ENCODE measurements around the gene TLE4.

The TLE4 gene

DNA sequence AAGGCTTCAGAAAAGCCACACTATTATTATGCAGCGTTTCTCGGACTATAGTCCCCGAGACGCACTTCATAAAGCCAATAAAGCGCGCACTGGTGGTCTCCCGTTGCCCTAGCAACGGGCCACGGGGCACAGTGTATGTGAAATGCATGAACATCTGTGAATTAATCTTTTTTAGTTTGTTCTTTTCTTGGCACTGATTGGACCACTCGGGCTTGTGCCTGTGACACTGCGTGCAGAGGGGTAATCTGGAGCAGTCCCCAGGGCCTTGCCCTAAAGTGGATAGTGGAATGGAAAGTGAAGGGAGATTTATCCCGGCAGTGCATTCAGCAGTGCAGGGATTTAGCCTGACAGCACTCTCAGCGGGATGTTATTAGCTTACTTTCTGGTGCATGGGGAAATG, 92.1 kb downstream of the TLE4 start:
- no peak for DNase-seq (ENCODE audit: low read depth, low spot score)

DNA sequence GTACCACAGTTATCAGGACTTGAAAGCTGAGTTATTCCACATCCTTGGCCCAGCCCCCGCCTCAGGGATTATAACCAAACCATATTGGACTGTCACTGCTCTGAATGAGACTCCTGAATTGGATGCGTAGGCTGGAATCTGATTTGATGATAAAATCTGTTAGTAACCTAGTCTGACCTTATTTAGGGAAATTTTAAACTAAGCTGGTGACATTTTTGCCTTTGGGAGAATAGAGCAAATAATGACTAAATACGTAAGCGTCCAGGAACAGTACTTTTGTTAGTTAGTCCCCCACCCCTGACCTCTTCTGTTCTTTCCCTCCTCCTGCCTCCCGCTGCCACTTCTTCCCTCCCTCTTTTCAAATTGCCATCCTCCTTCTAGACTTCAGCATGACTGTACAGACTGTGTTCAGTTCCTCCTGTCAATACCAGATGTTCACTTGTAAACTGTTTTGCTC, 92.6 kb downstream of the TLE4 start:
- no peak for DNase-seq (ENCODE audit: low read depth, low spot score)

DNA sequence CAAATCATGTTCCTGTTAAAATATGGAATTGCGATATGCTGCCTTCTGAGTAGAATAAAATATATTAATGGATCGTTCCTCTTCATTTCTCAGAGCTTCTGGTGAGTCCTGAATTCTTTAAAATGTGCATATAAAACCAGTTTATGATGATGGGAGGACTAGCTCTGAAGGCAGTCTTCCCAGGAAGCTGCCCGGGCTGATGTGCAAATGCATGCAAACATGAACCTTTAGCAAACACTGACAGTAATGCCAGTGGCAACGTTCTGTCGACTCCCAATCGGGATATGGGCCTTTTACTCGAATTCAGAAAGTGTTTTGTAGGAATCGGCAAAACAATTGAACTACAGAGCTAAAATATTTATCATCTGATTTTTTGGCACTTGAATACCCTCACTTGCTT, 93.6 kb downstream of the TLE4 start:
- DNase-seq (ENCODE audit: low read depth, low spot score): no peak

DNA sequence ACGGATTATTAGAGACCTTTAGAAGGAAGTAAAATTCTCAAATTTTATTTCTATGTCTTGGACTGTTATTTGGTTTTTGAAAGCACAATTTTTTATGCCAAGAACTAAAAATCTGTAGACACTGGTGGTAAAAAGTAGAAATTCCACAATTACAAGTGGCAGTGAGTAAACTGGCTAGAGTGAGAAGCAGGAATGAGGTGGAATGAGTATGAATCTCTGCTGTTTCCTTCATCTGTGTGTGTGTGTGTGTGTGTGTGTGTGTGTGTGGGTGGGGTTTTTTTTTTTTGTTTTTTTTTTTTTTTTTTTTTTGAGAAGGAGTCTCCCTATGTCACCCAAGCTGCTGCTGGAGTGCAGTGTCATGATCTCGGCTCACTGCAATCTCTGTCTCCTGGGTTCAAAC, 94.2 kb downstream of the TLE4 start:
- DNase-seq (ENCODE audit: low read depth, low spot score): no peak

DNA sequence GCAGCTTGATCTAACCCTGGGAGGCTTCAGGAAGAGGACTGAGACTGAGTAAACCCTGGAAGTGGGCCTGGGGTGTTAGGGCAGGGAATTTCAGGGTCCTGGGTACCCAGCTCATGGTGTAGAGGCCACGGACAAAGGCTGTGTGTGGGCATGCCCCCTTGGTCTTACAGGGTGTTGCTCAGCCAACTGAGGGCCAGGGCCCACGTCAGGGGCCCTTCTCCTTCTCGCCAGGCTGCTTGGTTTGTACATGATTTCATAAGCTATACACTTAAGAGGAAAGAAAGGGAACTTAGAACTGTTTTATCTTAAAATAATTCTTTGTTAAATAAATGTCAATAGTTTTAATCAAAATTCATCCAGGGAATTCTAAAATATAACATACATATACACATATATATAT, 95.4 kb downstream of the TLE4 start:
- DNase-seq (ENCODE audit: low read depth, low spot score): no peak

DNA sequence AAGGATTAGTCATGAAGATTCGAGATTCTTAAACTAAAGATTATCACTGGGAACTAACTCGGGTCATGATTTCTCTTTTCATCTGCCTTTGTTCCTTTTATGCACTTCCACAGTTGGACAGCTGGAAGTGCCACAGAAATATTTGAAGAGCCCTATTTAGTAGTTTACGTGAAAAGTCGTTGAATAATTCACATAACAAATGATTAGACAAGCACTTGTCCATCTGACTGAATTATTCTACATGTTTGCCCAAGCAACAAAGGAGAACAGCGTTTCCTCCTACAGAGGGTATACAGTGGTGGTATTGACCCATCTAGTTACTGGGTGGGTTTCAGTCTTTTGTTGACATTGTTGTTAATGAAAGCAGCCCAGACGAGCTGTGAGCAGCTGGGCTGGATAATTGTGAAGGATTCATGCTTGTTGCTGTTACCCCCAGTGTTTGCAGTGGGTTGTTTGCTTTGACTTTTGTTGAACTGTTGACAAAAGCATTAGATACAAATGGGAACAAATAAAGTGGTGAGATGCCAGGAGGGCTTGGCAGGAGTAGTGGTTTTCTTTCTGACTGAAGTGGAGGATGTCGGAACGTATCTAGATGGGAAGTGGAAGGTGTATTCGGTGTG, 96.2 kb downstream of the TLE4 start:
- DNase-seq (ENCODE audit: low read depth, low spot score): no peak

DNA sequence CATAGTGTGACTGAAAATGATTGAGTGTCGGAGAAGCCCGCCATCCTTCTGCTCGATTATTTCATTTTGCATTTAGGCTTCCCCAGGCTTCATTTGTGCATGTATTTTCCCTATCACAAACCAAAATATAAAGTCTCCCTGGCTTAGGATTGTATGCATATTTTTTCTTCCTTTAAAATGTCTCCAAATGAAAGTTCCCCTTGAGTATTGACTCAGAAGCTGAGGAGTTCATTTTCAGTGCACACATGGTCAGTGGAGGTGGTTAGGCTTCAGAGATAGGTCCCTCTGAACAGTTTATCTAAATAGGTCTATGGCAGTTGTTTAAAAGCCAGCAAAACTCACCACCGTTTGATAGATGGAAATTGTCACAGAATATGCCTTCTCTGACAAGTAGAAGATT, 97.2 kb downstream of the TLE4 start:
- DNase-seq (ENCODE audit: low read depth, low spot score): no peak

DNA sequence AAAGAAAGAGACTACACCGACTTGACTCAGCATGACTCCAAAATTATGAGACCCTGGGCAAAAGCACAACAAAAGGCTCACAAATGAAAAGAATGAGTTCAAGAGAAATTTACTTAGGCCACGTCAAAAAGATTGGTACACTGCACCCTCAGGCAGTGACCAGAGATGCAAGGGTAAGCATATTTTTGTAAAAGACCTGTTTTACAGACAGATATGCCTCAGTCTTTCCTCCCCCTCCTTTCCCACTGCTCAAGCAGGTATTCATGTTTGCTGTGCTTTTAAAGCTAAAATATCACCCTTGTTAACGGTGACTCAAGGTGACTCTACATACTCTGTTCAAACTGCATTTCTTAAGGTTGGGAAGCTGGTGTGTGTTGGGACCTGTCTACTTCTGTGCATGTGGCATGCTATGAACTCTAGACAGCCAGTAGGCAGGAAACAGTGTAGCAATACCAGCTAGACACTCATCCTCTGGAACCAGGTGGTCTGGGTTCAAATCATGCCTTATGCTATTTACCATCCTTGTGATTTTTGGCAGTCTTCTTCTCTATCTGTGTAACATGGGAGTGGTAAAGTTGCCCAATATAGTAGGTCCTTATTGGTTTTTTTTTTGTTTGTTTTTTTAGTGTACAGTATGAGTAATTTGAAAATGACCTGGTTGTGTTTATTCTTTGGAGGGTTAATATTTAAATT, 98.7 kb downstream of the TLE4 start:
- DNase-seq (ENCODE audit: low read depth, low spot score): no peak

DNA sequence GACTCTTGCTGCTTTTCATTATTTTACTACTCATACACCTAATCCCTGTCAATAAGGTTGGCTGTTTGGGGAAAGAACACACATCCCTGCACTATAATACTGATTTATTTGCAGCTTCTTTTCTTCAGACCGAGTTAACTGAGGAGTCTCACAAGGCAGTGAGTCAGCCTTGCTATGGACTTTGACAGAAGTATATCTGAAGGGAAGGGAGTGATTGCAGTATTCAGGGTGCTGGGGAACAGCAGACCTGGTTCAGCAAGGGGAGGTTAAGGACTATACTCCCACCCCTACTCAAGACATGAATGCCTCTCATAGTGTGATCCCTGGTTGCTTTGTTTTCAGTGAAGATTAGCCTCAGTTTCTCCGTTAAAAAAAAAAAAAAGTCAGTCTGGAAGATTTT, 99.8 kb downstream of the TLE4 start:
- no peak for DNase-seq (ENCODE audit: low read depth, low spot score)

DNA sequence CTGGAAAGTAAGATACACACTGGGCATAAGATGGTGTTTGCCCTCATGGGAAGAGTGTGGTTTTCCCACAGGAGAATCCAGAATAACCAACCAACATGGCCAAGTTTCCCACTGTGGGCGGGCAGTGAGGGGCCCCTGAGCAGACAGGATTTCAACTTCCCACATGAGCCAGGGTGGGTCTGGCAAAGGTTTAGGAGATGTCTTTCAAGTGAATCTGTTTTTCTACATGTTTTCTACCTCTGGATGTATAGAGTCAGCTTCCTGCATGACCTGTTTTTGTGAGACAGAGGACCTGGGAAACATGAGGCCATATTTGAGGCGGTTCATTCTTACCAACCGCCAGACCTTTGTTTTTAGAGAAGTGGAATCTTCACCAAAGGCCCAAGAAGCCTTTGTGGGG, 100.5 kb downstream of the TLE4 start:
- DNase-seq (ENCODE audit: low read depth, low spot score): no peak

DNA sequence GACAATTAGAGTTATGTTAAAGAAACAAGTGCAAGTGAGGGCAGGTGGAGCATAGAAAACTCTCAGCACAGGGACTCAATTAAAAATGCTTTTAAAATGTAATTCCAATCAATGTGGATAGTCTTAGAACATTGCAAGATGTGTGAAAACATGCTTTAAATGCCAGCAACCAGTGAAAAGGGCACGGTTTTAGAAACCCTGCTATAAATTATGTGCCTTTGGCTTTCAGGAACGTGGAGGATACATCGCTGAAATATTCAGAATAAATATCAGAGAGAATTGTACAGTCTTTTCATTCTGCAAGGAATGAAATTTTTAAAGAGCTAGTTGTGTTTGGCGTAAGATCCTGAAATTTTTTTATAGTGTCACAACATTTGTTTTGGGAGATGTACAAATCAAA, 101.1 kb downstream of the TLE4 start:
- DNase-seq (ENCODE audit: low read depth, low spot score): no peak

DNA sequence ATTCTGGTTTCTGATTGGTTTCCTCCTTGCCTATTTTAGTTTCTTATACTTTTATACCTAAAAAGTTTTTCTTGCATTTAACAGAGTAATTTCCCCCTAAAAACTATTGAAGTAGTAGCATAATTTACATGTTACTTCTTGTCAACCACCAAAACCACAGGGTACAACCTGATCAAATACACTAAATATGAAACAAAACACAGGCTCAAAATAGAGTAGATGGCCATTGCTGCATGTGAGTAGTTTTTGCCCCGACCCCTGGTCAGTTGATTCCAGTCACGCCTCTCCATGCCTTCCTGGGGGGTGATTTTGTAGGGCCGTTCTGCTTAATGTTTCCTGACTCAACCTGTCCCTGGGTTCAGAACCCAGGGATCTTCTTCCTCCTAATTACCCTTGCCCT, 101.8 kb downstream of the TLE4 start:
- no peak for DNase-seq (ENCODE audit: low read depth, low spot score)

DNA sequence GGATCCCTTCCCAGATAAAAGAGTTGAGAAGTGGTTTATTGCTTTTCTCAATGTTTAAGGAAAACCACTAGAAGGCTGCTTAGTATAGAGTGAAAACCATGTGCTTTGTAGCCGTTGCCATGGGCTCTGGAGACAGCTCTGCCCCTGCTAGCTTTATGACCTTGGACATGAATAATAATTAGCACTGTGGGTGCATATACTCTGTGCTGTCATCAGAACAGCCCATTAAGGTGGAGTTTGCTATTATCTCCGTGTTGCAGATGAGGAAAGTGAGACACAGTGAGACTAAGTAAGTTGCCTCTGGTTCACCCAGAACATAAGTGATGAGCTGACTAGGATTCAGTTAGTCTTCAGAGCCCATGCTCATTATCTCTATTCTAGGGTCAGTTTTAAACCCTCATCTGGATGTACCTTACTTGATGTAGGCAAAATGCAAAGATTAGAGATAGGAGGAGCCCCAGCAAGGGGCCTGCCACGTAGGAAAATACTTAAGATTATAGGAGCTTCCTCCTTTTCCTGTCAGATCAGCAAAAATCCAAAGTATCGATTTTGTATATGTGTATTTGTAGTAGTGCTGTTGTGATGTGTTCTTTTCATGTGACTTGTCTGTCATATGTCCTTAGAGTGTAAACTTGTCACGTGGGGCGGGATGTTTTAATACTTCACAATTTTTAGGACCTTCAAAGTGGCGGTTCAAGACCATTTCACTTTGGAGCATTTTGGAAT, 102.5 kb downstream of the TLE4 start:
- DNase-seq (ENCODE audit: low read depth, low spot score): no peak

DNA sequence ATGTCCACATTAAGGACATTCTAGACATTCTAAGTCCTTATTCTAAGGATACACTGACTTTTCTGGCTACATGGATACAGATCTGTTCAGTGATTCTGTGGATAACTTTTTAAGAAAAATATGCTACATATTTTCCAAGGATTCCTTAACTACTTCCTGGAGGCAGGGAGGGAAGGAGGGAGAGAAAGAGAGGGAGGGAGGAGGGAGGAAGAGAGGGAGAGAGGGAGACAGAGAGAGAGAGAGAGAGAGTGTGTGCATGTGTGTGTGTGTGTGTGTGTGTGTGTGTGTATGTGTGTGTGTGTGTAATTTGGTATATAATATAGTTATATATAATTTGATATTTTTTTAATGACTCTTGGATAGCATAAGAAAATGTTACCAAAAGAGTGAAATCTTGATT, 109.8 kb downstream of the TLE4 start:
- no peak for DNase-seq (ENCODE audit: low read depth, low spot score)

DNA sequence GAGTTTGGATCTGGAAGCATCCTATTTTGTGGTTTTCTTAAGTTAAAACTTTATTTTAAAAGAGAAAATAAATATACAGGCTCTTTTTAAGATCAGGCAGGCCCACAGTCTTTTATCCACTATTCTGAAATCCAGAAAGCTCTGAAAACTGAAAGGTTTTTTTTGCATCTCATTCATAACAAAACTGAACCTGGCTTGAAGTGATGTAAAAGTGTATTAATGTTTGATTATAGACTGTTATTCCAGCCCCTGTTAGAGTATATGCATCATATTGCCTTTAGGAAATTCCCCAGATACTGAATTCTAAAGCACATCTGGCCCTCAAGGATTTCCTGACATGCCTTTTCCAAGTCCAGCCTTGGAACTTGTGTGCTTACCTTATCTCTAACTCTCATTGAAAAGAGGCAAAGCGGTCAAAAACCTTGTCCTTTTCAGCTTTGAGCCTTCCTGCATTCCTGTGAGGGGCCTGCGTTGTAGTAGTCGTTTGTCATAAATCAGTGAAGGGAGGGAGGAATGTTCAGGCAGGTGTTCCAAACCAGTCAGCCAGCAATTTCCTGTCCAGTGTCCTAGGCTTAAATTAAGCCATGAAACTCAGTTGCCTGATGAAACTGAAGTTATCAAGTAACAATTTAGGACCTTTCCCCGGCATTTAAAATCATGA, 110.4 kb downstream of the TLE4 start:
- no peak for DNase-seq (ENCODE audit: low read depth, low spot score)

DNA sequence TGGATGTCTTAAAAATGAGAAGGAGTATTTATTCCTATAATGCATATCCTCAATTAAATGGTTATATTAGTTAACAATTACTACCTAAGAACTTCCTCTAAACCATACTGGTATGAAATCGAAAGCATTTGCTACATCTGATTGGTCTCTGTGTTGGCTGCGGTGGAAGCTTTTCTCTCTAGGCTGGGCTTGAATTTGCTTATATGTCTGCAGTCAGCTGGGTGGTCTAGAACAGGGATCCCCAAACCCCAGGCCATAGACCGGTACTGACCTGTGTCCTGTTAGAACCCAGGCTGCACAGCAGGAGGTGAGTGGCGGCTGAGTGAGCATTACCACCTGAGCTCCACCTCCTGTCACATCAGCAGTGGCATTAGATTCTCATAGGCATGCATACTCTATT, 112.3 kb downstream of the TLE4 start:
- no peak for DNase-seq (ENCODE audit: low read depth, low spot score)

DNA sequence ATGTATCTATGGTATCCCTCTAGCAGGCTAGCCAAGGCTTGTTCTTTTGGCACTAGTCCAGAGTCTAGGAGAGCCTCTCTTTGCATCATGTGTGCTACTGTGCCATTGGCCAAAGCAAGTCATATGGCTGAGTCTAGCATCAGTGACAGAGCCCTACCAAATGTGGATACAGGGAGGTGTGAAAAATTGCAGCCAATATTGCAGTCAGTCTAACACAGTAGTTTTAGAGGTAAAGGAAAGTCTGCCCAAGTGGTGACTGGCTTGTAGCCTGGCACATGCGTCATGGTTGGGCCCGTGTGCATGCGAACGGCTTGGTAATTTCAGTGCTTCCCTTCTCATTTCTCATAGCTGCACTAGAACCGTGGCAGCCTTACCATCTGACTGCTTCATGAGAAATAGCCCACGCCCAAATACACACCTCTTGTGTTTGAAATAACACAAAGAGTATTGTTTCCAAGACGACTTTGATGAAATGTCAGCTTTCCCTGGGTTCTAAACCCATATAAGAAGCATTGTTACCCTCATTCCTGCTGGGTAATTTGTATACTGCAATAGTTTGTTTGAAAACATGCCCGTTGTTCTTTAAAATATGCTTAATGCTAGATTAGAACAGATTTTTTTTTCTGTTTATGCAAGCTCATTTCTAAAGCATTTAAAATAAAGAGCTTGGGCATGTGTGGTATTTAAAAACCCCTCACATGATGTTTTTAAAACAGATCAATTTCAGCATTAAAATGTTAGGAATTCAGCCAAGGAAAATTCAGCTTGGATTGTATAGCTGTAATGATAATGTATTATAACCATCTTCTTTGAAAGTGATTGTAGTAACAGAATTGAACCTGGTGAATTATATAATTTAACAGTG, 113.2 kb downstream of the TLE4 start:
- no peak for DNase-seq (ENCODE audit: low read depth, low spot score)

DNA sequence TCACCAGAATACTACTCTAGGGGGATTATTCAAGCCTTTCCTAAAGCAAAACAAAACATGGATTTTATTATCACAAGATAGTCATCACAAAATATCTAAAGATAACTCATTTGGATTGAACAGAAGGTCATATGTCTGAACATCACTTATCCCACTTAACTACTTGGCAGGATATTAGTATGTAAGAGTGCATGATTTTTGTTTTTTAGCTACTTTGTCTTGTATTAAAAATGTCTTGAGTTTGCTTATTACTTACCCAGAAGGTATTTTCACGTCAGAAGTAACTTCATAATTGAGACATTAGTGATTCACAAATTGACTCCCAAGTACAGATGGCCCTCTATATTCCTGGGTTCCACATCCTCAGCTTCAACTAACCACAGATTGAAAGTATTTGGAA, 113.8 kb downstream of the TLE4 start:
- DNase-seq (ENCODE audit: low read depth, low spot score): no peak

DNA sequence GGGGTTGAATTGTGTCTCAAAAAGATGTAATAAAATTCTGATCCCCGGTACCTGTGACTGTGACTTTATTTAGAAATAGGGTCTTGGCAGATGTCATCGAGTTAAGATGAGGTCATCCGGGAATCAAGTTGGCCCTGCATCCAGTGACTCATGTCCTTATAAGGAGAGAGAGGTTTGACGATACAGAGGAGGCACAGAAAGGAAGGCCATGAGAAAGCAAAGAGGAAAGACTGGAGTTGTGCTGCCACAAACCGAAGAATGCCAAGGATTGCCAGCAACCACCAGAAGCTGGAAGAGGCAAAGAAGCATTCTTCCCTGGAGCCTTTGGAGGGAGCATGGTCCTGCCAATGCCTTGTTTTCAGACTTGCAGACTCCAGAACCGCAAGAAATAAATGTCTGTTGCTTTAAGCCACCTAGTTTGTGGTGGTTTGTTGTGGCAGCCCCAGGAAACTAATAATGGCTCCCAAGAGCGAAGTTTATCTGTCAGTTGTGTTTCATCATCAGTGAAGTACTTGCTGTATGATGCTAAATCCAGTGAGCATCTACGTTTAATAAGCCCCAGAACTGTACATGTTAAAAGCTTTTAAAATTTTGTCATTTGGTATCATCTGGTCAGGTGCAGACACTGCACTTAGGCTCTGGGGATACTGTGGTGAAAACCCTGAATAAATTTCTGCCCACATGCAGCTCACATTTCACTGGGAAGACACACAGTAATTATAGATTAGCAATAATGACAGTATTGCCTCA, 114.8 kb downstream of the TLE4 start:
- no peak for DNase-seq (ENCODE audit: low read depth, low spot score)

DNA sequence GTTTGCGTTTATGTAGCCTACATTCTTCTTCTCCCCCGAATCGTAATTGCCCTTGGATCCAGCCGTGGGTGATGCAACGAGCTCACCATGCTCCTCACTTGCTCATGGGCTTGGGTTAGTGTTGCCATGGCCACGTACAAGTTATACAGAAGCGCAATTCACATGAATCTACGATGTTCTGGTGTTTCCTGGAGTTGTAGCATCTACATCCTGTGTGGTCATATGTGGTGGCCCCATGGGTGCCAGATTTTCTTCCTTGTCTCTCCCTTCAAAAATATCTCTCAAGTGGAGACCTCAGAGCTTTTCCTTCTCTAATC, 115.3 kb downstream of the TLE4 start:
- DNase-seq (ENCODE audit: low read depth, low spot score): no peak

DNA sequence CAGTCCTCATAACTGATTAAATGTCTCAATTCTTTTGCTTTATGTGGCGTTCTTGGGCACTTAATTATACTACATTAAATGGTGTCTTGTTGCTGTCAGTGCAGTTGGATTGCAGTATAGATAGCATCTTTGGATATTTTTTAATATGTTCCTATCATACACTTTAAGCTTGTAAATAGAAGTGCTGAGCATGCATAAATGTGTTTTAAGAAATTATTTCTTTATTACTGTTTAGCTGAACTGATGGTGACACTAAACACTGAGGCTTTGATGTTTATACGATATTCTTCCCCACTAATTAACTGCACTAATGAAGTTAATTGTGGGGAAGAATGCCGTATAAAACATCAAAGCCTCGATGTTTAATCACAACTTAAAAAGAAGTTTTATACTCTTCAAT, 116.6 kb downstream of the TLE4 start:
- no peak for DNase-seq (ENCODE audit: low read depth, low spot score)
